ENCODE measurements around the gene TRERF1.

DNA sequence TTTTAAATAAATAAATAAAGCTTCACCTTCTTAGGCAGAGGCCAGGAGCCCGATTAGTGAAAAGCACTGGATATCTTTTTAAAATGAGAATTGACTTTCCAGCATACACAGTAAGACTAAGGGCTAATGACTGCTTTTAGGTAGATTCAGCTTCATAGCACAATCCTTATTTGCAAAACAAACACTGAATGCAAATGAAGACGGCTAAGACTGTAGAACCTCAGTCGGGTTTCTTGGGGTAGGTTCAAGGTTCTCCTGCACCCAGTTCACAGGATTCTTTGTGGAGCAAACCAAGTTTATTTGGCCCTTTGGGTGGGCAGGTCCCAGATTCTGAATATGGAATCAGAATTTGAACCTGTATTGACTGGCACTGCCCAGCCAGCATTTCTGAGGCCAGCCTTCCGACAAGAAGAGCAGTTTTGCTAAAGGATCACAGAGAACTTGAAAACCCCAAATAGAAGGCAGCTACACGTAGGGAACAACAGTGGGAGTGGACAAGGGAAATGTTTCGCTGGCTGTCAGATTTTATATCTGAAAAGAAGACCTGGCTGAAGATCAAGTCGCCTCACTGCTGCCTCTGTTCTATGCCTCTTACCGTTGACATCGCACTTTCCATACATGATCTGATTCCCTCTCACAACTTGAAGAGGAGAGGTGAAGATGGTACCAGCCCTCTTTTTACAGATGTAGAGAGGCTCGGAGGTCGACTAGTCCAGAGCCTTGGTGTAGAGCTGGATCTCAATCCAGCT, 8.2 kb downstream of the TRERF1 start:
- TF ChIP-seq, protein P1, sequence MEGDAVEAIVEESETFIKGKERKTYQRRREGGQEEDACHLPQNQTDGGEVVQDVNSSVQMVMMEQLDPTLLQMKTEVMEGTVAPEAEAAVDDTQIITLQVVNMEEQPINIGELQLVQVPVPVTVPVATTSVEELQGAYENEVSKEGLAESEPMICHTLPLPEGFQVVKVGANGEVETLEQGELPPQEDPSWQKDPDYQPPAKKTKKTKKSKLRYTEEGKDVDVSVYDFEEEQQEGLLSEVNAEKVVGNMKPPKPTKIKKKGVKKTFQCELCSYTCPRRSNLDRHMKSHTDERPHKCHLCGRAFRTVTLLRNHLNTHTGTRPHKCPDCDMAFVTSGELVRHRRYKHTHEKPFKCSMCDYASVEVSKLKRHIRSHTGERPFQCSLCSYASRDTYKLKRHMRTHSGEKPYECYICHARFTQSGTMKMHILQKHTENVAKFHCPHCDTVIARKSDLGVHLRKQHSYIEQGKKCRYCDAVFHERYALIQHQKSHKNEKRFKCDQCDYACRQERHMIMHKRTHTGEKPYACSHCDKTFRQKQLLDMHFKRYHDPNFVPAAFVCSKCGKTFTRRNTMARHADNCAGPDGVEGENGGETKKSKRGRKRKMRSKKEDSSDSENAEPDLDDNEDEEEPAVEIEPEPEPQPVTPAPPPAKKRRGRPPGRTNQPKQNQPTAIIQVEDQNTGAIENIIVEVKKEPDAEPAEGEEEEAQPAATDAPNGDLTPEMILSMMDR (IDR thresholded peaks at IDR 0.05; ENCODE audit: insufficient read depth, low read length, poor library complexity, severe bottlenecking), result no peak
- TF ChIP-seq EZH2phosphoT487 (conservative IDR thresholded peaks at IDR 0.05; ENCODE audit: low read length), result no peak
